Measurements from ENCODE around the gene PPM1J.

PPM1J gene

DNA sequence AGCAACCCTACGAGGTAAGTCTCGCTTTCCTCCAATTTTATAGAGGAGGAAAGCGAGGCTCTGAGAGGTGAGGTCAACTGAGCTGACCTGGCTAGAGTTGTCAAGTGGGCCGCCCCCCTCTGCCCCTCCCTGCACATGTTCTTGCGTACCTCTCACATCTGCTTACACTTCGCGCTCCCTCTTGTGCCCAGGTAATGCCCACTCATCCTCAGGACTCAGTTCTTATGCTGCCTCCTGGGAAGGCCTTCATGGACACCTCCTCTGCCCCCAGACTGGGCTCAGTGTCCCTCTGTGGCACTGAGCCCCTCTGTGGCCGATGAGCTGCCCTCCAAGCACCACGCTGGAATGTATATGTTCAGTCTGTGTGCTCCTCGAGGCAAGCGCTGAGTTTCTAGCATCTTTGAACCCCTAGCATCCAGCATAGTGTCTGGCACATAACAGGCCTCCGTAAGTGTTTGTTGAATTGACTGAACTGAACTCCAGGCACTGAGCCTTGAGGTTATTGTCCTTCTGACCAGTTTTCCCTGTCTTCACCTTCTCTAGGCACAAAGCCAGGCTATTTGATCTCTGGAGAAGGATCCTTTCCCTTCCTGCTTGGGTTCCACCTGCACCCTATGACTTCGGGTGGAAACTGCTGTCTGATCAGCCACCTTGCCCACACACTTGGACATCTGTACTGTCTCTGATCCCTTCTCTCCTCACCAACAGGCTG is 27.2 kb downstream of the PPM1J start:
- Histone ChIP-seq H3K27ac (ENCODE audit: low read length) (no peak overlapping the region), H3K4me3 (ENCODE audit: low read length) (no peak overlapping the region), H3K27me3 (ENCODE audit: low read depth, low read length) (no peaks in the 10 kb centered on the region), H3K36me3 (replicated peaks; ENCODE audit: low read depth, low read length) (no peaks in the 10 kb centered on the region), H3K4me2 (ENCODE audit: low read length) (no peak overlapping the region), H3K9ac (ENCODE audit: low read length) (no peak overlapping the region), H3K4me1 (ENCODE audit: low read length) (no peaks in the 10 kb centered on the region), H4K20me1 (ENCODE audit: insufficient read depth, low read length) (no peaks in the 10 kb centered on the region), H2AFZ (ENCODE audit: low read depth, low read length) (no peak overlapping the region), H3K79me2 (ENCODE audit: low read length) (no peaks in the 10 kb centered on the region), H3K9me3 (ENCODE audit: insufficient read depth, low read length) (no peaks in the 10 kb centered on the region)
- TF ChIP-seq, protein P1, sequence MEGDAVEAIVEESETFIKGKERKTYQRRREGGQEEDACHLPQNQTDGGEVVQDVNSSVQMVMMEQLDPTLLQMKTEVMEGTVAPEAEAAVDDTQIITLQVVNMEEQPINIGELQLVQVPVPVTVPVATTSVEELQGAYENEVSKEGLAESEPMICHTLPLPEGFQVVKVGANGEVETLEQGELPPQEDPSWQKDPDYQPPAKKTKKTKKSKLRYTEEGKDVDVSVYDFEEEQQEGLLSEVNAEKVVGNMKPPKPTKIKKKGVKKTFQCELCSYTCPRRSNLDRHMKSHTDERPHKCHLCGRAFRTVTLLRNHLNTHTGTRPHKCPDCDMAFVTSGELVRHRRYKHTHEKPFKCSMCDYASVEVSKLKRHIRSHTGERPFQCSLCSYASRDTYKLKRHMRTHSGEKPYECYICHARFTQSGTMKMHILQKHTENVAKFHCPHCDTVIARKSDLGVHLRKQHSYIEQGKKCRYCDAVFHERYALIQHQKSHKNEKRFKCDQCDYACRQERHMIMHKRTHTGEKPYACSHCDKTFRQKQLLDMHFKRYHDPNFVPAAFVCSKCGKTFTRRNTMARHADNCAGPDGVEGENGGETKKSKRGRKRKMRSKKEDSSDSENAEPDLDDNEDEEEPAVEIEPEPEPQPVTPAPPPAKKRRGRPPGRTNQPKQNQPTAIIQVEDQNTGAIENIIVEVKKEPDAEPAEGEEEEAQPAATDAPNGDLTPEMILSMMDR (IDR thresholded peaks at IDR 0.05; ENCODE audit: low read depth, low read length): no peak
- TF ChIP-seq EZH2phosphoT487 (IDR thresholded peaks at IDR 0.05; ENCODE audit: low read depth): no peak

DNA sequence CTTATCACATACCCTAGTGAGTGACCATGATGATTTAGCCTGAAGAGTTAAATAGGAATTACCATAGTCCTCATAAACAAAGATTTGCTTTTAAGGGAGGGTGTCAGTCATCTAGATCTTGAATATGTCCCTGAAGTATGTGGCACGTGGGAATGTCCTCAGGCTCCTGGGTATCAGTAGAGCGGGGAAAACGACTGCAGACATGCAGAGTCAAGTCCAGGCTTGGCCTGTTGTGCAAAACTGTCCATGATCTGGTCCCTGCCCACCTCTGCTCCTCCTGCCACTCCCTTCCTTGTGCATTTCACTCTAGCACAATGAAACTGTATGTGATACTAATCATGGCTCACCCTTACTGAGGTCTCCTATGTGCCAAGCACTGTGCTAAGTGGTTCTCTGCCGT is 27.8 kb downstream of the PPM1J start:
- Histone ChIP-seq H3K9me3 (ENCODE audit: insufficient read depth, low read length) (no peaks in the 10 kb centered on the region), H3K4me3 (ENCODE audit: low read length) (no peak overlapping the region), H3K79me2 (ENCODE audit: low read length) (no peaks in the 10 kb centered on the region), H4K20me1 (ENCODE audit: insufficient read depth, low read length) (no peaks in the 10 kb centered on the region), H3K27ac (ENCODE audit: low read length) (no peak overlapping the region), H3K27me3 (ENCODE audit: low read depth, low read length) (no peaks in the 10 kb centered on the region), H2AFZ (ENCODE audit: low read depth, low read length) (no peak overlapping the region), H3K9ac (ENCODE audit: low read length) (no peak overlapping the region), H3K4me1 (ENCODE audit: low read length) (no peaks in the 10 kb centered on the region), H3K36me3 (replicated peaks; ENCODE audit: low read depth, low read length) (no peaks in the 10 kb centered on the region), H3K4me2 (ENCODE audit: low read length) (no peak overlapping the region)
- TF ChIP-seq, protein P1 (IDR thresholded peaks at IDR 0.05; ENCODE audit: low read depth, low read length): no peak
- TF ChIP-seq EZH2phosphoT487 (IDR thresholded peaks at IDR 0.05; ENCODE audit: low read depth): no peak

DNA sequence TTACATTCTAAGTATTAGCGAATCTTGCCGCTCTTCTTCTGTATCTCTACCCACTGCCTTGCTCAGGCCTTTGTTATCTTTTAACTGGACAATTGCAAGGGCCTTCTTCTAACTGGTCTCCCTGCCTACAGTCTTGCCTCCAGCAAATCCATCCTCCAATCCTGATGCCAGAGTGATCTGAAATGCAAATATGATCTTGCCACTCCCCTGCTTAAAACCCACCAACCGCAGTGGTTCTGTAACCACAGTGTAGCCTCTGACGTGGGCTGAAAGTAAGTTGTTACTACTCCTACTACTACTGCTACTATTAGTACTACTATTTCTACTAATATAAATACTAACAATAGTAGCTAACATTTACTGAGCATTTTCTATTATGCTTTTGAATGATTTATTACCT is 28.3 kb downstream of the PPM1J start:
- Histone ChIP-seq H2AFZ (ENCODE audit: low read depth, low read length) (no peak overlapping the region), H3K4me3 (ENCODE audit: low read length) (no peak overlapping the region), H3K9me3 (ENCODE audit: insufficient read depth, low read length) (no peaks in the 10 kb centered on the region), H3K27ac (ENCODE audit: low read length) (no peak overlapping the region), H3K9ac (ENCODE audit: low read length) (no peak overlapping the region), H4K20me1 (ENCODE audit: insufficient read depth, low read length) (no peaks in the 10 kb centered on the region), H3K27me3 (ENCODE audit: low read depth, low read length) (no peaks in the 10 kb centered on the region), H3K36me3 (replicated peaks; ENCODE audit: low read depth, low read length) (no peaks in the 10 kb centered on the region), H3K4me1 (ENCODE audit: low read length) (no peaks in the 10 kb centered on the region), H3K79me2 (ENCODE audit: low read length) (no peaks in the 10 kb centered on the region), H3K4me2 (ENCODE audit: low read length) (no peak overlapping the region)
- TF ChIP-seq EZH2phosphoT487 (IDR thresholded peaks at IDR 0.05; ENCODE audit: low read depth): no peak
- TF ChIP-seq, protein P1 (IDR thresholded peaks at IDR 0.05; ENCODE audit: low read depth, low read length): no peak

DNA sequence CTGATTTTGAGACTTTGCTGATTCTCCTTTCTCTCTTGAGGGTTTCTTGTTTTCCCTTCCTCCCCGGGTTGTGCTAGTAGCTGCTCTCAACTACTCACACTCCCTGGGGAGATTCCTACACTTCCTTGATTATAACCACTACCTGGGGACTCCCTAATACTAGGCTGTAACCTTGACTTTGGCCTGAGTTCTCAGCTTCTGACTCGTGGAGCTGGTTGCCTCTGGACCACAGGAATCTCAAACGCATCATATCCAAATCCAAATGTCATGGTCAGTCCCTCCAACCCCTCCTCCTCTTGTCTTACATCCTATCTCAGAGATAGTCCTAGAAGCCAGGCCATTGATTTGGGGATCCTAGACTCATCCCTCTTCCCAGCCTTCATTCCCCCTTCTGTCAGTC is 28.7 kb downstream of the PPM1J start:
- Histone ChIP-seq H3K79me2 (ENCODE audit: low read length) (no peaks in the 10 kb centered on the region), H3K9me3 (ENCODE audit: insufficient read depth, low read length) (no peaks in the 10 kb centered on the region), H3K4me1 (ENCODE audit: low read length) (no peaks in the 10 kb centered on the region), H4K20me1 (ENCODE audit: insufficient read depth, low read length) (no peaks in the 10 kb centered on the region), H3K9ac (ENCODE audit: low read length) (no peak overlapping the region), H3K27me3 (ENCODE audit: low read depth, low read length) (no peaks in the 10 kb centered on the region), H3K4me3 (ENCODE audit: low read length) (no peak overlapping the region), H3K36me3 (replicated peaks; ENCODE audit: low read depth, low read length) (no peaks in the 10 kb centered on the region), H2AFZ (ENCODE audit: low read depth, low read length) (no peak overlapping the region), H3K4me2 (ENCODE audit: low read length) (no peak overlapping the region), H3K27ac (ENCODE audit: low read length) (no peak overlapping the region)
- TF ChIP-seq, protein P1 (IDR thresholded peaks at IDR 0.05; ENCODE audit: low read depth, low read length): no peak
- no peak for TF ChIP-seq EZH2phosphoT487 (IDR thresholded peaks at IDR 0.05; ENCODE audit: low read depth)
